Progenitor cell of endocrine pancreas (in vitro differentiated cells): ENCODE results near the gene TRH. TPM values are rescaled to one million over a fixed set of nuclear protein-coding genes. Genes with fewer than 3 reads are reported as not detected.

Experiments used
- DNase-seq: peaks from one replicate; pipeline ENCODE4 v3.0.0; 2021; ENCODE audit warnings: low spot score; ENCODE audit not compliant: unreplicated experiment
- H3K27ac Mint-ChIP-seq: 2 replicates; pipeline ENCODE4 v1.8.0; 2021; ENCODE audit warnings: mild to moderate bottlenecking, moderate library complexity, mixed read lengths
- H3K27me3 Mint-ChIP-seq: 2 replicates; pipeline ENCODE4 v1.8.0; 2021; ENCODE audit warnings: mixed read lengths
- H3K36me3 Mint-ChIP-seq: 2 replicates; pipeline ENCODE4 v1.8.0; 2022; ENCODE audit warnings: mixed read lengths; ENCODE audit not compliant: insufficient read depth
- H3K4me1 Mint-ChIP-seq: 2 replicates; pipeline ENCODE4 v1.8.0; 2021; ENCODE audit warnings: low read depth, mixed read lengths
- H3K4me3 Mint-ChIP-seq: 2 replicates; pipeline ENCODE4 v1.8.0; 2021; ENCODE audit warnings: low read depth, mild to moderate bottlenecking, moderate library complexity, mixed read lengths
- H3K9me3 Mint-ChIP-seq: 2 replicates; pipeline ENCODE4 v1.8.0; 2021; ENCODE audit warnings: low read depth, mixed read lengths
- total RNA-seq: library from RNA; stranded (reverse); gene quantifications from 2 replicates; pipeline ENCODE4 v1.2.1, GENCODE V29; 2021
- TF ChIP-seq, protein P1 (sequence below): fragments of 200-600 bp; sonication (generic); IDR thresholded peaks from one replicate; pipeline ENCODE4 v1.5.0; 2021; ENCODE audit warnings: antibody characterized with exemption, mild to moderate bottlenecking; ENCODE audit not compliant: unreplicated experiment

TRH gene
- total RNA-seq, 1 donor from 2014 or later = 0.36 TPM

DNA sequence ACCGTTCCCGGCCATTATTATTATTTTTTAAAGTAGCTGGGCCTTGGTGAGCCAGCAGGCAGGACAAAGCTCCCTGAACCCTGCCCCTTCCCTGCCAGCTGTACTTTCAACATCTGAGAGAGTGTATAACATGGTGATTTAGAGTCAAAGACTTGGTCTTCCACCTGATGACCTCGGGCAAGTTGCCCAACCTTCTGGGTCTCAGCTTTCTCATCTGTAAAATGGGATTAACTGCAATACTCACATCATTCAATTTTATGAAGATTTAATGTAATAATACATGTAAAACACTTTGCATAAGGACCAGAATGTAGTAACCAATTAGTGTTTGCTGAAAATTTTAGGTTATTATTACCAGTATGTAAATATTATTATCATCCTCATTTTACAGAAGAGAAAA lies 11.9 kb upstream of the TRH start:
- no peak overlapping the region for H3K27ac Mint-ChIP-seq
- H3K36me3 Mint-ChIP-seq = no peaks in the 10 kb centered on the region
- no peaks in the 10 kb centered on the region for H3K4me1 Mint-ChIP-seq
- DNase-seq = no peak
- H3K4me3 Mint-ChIP-seq = no peak overlapping the region
- TF ChIP-seq, protein P1, sequence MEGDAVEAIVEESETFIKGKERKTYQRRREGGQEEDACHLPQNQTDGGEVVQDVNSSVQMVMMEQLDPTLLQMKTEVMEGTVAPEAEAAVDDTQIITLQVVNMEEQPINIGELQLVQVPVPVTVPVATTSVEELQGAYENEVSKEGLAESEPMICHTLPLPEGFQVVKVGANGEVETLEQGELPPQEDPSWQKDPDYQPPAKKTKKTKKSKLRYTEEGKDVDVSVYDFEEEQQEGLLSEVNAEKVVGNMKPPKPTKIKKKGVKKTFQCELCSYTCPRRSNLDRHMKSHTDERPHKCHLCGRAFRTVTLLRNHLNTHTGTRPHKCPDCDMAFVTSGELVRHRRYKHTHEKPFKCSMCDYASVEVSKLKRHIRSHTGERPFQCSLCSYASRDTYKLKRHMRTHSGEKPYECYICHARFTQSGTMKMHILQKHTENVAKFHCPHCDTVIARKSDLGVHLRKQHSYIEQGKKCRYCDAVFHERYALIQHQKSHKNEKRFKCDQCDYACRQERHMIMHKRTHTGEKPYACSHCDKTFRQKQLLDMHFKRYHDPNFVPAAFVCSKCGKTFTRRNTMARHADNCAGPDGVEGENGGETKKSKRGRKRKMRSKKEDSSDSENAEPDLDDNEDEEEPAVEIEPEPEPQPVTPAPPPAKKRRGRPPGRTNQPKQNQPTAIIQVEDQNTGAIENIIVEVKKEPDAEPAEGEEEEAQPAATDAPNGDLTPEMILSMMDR = no peak
- H3K27me3 Mint-ChIP-seq = peaks cover 31% of the 10 kb centered on the region
- no peaks in the 10 kb centered on the region for H3K9me3 Mint-ChIP-seq

DNA sequence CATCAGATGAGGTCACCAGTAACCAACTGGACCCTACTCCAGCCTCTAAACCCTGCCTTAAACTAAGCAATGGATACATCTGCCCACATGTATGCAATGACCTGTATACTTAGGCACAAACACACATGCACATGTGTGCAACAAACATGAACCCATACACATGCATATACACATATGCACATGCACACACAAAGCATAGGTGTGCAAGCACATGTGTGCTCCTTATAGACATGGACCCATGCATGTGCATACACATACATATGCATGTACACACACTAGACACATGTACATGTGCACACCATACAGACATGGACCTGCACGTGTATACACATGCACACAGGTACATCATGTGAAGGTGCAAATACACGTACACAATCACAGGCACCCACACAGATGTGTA lies 8.6 kb upstream of the TRH start:
- Mint-ChIP-seq H3K4me3 (no peak overlapping the region), H3K36me3 (no peaks in the 10 kb centered on the region), H3K4me1 (peaks cover 3% of the 10 kb centered on the region), H3K9me3 (no peaks in the 10 kb centered on the region), H3K27ac (no peak overlapping the region), H3K27me3 (peaks cover 35% of the 10 kb centered on the region)
- TF ChIP-seq, protein P1 = no peak
- no peak for DNase-seq

DNA sequence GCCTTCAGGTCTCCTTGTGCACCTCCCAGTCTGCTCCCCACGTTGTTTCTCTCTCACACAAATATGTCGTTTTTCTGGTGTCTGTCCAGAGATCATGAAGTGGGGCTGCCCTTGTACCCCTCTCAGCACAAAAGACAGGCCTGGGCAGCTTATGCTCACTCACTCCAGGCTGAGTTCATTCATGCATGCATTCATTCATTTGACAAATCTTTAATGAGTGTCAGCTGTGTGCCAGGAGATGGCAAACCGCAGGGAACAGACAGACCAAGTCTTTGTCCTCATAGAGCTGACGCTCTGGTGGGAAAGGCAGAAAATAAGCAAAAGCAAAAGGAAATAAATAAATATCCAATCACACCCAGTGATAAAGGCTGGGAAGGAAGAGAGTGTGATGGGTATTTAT lies 7.6 kb upstream of the TRH start:
- DNase-seq = no peak
- H3K27ac Mint-ChIP-seq = no peak overlapping the region
- TF ChIP-seq, protein P1 = no peak
- H3K4me3 Mint-ChIP-seq = no peak overlapping the region
- H3K4me1 Mint-ChIP-seq = peaks cover 9% of the 10 kb centered on the region
- H3K9me3 Mint-ChIP-seq = no peaks in the 10 kb centered on the region
- no peaks in the 10 kb centered on the region for H3K36me3 Mint-ChIP-seq
- H3K27me3 Mint-ChIP-seq = peaks cover 36% of the 10 kb centered on the region

DNA sequence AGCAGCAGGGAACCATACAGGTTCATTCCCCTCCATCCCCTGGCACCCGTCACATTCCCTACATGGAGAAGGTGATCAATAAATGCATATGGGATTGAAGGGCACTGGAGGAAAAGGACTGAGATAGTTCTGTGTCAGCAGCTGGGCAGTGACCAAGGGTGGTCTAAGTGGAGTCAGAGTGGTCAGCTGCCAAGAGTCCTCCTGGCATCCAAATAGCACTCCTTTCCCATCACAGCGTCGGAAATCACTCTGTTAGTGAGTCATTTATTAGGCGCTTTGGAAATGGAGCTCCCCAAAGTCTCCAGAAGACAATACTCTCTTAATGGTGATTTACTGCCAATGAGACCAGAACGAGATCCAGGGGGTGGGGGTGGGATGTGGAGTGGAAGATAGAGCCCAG lies 6.8 kb upstream of the TRH start:
- TF ChIP-seq, protein P1 = no peak

DNA sequence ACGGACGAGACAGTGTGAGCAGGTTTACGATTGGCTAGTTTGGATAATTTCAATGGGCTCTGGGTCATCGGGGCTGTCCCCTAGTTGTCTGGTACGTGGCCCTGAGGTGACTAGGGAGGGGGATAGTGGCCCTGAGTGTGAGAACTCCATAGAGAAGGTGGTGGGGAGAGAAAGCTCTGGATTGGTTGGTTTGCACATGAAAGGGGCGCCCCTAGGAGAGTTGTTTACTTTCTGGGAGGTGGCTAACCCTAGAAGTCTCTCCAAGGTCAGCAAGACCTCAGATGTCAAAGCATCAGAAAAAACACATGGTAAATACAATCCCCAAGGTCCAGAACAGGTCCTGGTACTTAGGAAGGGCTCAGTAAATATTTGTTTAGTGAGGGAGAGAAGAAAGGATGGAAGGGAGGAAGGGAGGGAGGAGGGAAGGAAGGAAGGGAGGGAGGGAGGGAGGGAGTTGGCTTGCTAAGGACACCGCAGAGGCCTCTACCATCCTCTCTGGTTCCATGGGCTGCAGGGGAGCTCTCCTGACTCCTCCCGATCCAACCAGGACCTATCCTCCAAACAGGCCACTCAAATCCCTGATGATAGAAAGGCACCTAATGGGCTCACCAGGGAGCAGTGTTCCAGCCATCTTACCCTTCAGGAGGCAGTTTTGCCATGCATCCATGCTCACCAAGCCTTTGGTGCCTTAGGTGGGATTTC lies 3.0 kb upstream of the TRH start:
- TF ChIP-seq, protein P1 = no peak
- no peak overlapping the region for H3K4me3 Mint-ChIP-seq
- no peaks in the 10 kb centered on the region for H3K36me3 Mint-ChIP-seq
- peaks cover 10% of the 10 kb centered on the region for H3K4me1 Mint-ChIP-seq
- H3K27ac Mint-ChIP-seq = no peak overlapping the region
- H3K27me3 Mint-ChIP-seq = peaks cover 75% of the 10 kb centered on the region
- no peaks in the 10 kb centered on the region for H3K9me3 Mint-ChIP-seq
- DNase-seq = no peak

More for the DNA sequence above, 6.8 kb upstream of the TRH start:
- H3K4me3 Mint-ChIP-seq = no peak overlapping the region
- no peaks in the 10 kb centered on the region for H3K36me3 Mint-ChIP-seq
- H3K27me3 Mint-ChIP-seq = peaks cover 44% of the 10 kb centered on the region
- peaks cover 9% of the 10 kb centered on the region for H3K4me1 Mint-ChIP-seq
- DNase-seq = no peak
- no peak overlapping the region for H3K27ac Mint-ChIP-seq
- H3K9me3 Mint-ChIP-seq = no peaks in the 10 kb centered on the region
